Measurements from ENCODE around the gene TMEM200C.

DNA sequence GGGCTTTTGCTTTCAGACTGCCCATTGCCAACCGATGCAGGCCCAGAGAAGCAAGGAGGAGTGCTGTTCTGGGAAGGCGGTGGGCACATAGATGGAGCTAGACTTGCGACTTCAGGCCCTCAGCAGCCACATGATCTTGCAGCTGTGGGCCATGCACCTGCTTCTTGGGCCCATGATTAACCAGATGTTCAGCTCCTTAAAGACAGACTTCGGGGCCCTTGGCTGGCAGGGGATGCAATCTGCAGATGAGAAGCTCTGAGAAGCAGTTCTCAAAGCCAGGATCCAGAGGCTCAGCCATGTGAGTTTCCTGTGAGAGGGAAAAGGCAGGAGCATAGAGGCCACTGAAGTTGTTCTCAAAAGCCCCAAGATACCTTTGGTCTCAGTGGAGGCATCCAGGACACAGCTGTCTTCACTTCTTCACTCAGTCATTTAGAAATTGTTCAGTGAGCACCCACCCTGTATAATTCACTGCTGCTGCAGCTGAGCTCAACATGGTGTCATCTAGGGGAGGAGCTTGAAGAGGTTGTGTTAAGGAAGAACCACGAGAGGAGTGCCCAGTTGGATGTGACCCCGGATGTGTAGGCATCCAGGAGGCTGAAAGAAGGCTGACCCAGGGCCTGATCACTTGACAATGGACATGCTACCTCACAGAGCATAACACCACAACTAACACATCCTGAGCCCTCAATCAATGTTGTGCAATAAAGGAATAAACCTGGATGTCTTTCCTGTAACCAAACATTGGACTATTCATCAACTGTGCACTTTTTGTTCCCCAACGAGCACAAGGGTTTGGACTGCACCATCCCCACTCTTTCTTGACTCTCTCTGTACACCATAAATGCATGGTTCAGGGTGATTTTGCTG lies 44.7 kb upstream of the TMEM200C start:
- TF ChIP-seq, protein P1, sequence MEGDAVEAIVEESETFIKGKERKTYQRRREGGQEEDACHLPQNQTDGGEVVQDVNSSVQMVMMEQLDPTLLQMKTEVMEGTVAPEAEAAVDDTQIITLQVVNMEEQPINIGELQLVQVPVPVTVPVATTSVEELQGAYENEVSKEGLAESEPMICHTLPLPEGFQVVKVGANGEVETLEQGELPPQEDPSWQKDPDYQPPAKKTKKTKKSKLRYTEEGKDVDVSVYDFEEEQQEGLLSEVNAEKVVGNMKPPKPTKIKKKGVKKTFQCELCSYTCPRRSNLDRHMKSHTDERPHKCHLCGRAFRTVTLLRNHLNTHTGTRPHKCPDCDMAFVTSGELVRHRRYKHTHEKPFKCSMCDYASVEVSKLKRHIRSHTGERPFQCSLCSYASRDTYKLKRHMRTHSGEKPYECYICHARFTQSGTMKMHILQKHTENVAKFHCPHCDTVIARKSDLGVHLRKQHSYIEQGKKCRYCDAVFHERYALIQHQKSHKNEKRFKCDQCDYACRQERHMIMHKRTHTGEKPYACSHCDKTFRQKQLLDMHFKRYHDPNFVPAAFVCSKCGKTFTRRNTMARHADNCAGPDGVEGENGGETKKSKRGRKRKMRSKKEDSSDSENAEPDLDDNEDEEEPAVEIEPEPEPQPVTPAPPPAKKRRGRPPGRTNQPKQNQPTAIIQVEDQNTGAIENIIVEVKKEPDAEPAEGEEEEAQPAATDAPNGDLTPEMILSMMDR (IDR thresholded peaks at IDR 0.05), result no peak
- no peak for TF ChIP-seq EZH2 (IDR thresholded peaks at IDR 0.05; ENCODE audit: borderline replicate concordance, insufficient read depth, low read depth, low read length, poor library complexity, severe bottlenecking)
